Measurements from ENCODE around the gene FOXO1. TPM values are rescaled to one million over a fixed set of nuclear protein-coding genes. Genes with fewer than 3 reads are reported as not detected.
"Not testable (repeated sequence)": the region's sequence is repeated elsewhere in the genome, so short reads cannot be mapped to it uniquely, and the experiment has no call there.

The FOXO1 gene
- 8.9 and 10.8 TPM in 2 replicates for total RNA-seq
- long read RNA-seq, partial matches to known transcripts = 2 of 3 reads
- long read RNA-seq, other reads (novel, unspliced or antisense) = 1 of 3 reads

- TF ChIP-seq, protein P1, sequence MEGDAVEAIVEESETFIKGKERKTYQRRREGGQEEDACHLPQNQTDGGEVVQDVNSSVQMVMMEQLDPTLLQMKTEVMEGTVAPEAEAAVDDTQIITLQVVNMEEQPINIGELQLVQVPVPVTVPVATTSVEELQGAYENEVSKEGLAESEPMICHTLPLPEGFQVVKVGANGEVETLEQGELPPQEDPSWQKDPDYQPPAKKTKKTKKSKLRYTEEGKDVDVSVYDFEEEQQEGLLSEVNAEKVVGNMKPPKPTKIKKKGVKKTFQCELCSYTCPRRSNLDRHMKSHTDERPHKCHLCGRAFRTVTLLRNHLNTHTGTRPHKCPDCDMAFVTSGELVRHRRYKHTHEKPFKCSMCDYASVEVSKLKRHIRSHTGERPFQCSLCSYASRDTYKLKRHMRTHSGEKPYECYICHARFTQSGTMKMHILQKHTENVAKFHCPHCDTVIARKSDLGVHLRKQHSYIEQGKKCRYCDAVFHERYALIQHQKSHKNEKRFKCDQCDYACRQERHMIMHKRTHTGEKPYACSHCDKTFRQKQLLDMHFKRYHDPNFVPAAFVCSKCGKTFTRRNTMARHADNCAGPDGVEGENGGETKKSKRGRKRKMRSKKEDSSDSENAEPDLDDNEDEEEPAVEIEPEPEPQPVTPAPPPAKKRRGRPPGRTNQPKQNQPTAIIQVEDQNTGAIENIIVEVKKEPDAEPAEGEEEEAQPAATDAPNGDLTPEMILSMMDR (conservative IDR thresholded peaks at IDR 0.05) = no peak
- peaks cover 44% of the 10 kb centered on the region for H3K27me3 Mint-ChIP-seq (ENCODE audit: low read depth)
- no peaks in the 10 kb centered on the region for H3K9me3 Mint-ChIP-seq
- peak within 1 kb of the TSS; percentile 89 for H3K4me3 Mint-ChIP-seq
- peaks cover 28% of the 10 kb centered on the region for H3K4me1 Mint-ChIP-seq
- DNase-seq (ENCODE audit: low read depth, low spot score) = peak; percentile 79
- H3K27ac Mint-ChIP-seq (ENCODE audit: unreplicated experiment) = no peak within 1 kb of the TSS
- H3K36me3 Mint-ChIP-seq (ENCODE audit: low read depth) = no peaks in the 10 kb centered on the region
Observed at GRCh38 chr13:40666045-40666932, at the start of gene FOXO1. TSS of gene FOXO1 (minus strand) at chr13:40666641. CDS start at chr13:40666212, 429 bp downstream.

DNA sequence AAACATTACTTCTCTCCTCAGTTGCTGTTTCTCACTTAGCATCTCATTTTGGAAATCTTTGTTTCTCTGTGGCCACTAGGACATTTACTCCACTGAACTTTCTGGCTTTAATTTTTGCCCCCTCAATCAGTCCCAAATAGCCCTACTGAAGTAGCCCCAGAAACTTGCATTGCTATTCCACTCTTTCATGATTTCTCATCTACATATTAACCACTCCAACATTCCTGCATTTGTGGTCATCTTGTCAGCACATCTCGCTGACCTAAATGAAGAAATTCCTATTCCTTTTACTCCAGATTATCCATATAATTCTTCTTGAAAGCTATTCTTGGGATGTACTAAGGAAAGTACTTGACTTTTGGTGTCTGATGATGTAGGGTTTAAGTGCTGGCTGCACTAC is 48.0 kb upstream of the FOXO1 start:
- H3K27me3 Mint-ChIP-seq (ENCODE audit: low read depth); H3K27ac Mint-ChIP-seq (ENCODE audit: unreplicated experiment); H3K4me3 Mint-ChIP-seq; H3K4me1 Mint-ChIP-seq; DNase-seq (ENCODE audit: low read depth, low spot score): not testable (repeated sequence)
- Mint-ChIP-seq H3K36me3 (ENCODE audit: low read depth) (peaks cover 38% of the 10 kb centered on the region), H3K9me3 (peaks cover 11% of the 10 kb centered on the region)

- no peak overlapping the region for H3K4me3 Mint-ChIP-seq
- H3K36me3 Mint-ChIP-seq (ENCODE audit: low read depth) = peaks cover 42% of the 10 kb centered on the region
- TF ChIP-seq, protein P1 (conservative IDR thresholded peaks at IDR 0.05) = no peak
- H3K27me3 Mint-ChIP-seq (ENCODE audit: low read depth) = no peaks in the 10 kb centered on the region
- no peaks in the 10 kb centered on the region for H3K4me1 Mint-ChIP-seq
- H3K27ac Mint-ChIP-seq (ENCODE audit: unreplicated experiment) = no peak overlapping the region
- no peak for DNase-seq (ENCODE audit: low read depth, low spot score)
- peaks cover 31% of the 10 kb centered on the region for H3K9me3 Mint-ChIP-seq
Observed at GRCh38 chr13:40706439-40706838, 40.0 kb upstream of the FOXO1 start.

- H3K27ac Mint-ChIP-seq (ENCODE audit: unreplicated experiment) = no peak overlapping the region
- no peaks in the 10 kb centered on the region for H3K36me3 Mint-ChIP-seq (ENCODE audit: low read depth)
- TF ChIP-seq, protein P1 (conservative IDR thresholded peaks at IDR 0.05) = no peak
- H3K27me3 Mint-ChIP-seq (ENCODE audit: low read depth) = no peaks in the 10 kb centered on the region
- H3K4me1 Mint-ChIP-seq = peaks cover 3% of the 10 kb centered on the region
- no peaks in the 10 kb centered on the region for H3K9me3 Mint-ChIP-seq
- H3K4me3 Mint-ChIP-seq = no peak overlapping the region
- no peak for DNase-seq (ENCODE audit: low read depth, low spot score)
Observed at GRCh38 chr13:40697711-40698110, 31.3 kb upstream of the FOXO1 start.

- no peaks in the 10 kb centered on the region for H3K36me3 Mint-ChIP-seq (ENCODE audit: low read depth)
- TF ChIP-seq, protein P1 (conservative IDR thresholded peaks at IDR 0.05) = no peak
- H3K4me3 Mint-ChIP-seq = no peak overlapping the region
- no peak overlapping the region for H3K27ac Mint-ChIP-seq (ENCODE audit: unreplicated experiment)
- peaks cover 3% of the 10 kb centered on the region for H3K4me1 Mint-ChIP-seq
- H3K9me3 Mint-ChIP-seq = no peaks in the 10 kb centered on the region
- no peaks in the 10 kb centered on the region for H3K27me3 Mint-ChIP-seq (ENCODE audit: low read depth)
- no peak for DNase-seq (ENCODE audit: low read depth, low spot score)
Observed at GRCh38 chr13:40694426-40694825, 28.0 kb upstream of the FOXO1 start.

- Mint-ChIP-seq H3K9me3 (no peaks in the 10 kb centered on the region), H3K4me3 (no peak overlapping the region), H3K27ac (ENCODE audit: unreplicated experiment) (no peak overlapping the region), H3K36me3 (ENCODE audit: low read depth) (no peaks in the 10 kb centered on the region), H3K27me3 (ENCODE audit: low read depth) (no peaks in the 10 kb centered on the region), H3K4me1 (no peaks in the 10 kb centered on the region)
- TF ChIP-seq, protein P1 (conservative IDR thresholded peaks at IDR 0.05) = no peak
- no peak for DNase-seq (ENCODE audit: low read depth, low spot score)
Observed at GRCh38 chr13:40692946-40693345, 26.5 kb upstream of the FOXO1 start.

Measured in neural crest cell (in vitro differentiated cells).